Hematopoietic multipotent progenitor cell treated with erythropoietin and hydrocortisone succinate and interleukin-3 and kit ligand, for 15 days (in vitro differentiated cells): Measurements from ENCODE around the gene RPH3AL.
"Not testable (repeated sequence)": the region's sequence is repeated elsewhere in the genome, so short reads cannot be mapped to it uniquely, and the experiment has no call there.

Source experiments
- DNase-seq: peaks from one replicate; pipeline ENCODE4 v3.0.0-alpha.2; 2015; ENCODE audit warnings: low spot score

RPH3AL gene

DNA sequence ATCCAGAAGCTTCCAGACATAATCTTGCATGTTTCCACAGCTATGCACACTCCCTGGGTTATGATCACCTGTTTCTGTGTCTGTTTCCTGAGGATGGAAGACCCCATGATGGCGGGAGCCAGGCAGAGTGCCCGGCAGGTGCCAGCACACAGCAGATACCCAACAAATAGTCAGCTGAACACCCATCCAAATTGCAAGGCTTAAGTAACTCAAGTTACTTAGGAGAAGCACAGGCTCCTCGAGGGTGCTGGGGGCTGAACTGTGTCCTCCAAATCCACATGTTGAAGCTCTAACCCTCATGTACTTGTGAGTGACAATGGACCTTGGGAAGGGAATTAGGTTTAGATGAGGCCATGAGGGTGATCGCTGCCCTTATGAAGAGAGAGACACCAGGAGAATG lies 91.7 kb downstream of the RPH3AL start:
- DNase-seq, result no peak

DNA sequence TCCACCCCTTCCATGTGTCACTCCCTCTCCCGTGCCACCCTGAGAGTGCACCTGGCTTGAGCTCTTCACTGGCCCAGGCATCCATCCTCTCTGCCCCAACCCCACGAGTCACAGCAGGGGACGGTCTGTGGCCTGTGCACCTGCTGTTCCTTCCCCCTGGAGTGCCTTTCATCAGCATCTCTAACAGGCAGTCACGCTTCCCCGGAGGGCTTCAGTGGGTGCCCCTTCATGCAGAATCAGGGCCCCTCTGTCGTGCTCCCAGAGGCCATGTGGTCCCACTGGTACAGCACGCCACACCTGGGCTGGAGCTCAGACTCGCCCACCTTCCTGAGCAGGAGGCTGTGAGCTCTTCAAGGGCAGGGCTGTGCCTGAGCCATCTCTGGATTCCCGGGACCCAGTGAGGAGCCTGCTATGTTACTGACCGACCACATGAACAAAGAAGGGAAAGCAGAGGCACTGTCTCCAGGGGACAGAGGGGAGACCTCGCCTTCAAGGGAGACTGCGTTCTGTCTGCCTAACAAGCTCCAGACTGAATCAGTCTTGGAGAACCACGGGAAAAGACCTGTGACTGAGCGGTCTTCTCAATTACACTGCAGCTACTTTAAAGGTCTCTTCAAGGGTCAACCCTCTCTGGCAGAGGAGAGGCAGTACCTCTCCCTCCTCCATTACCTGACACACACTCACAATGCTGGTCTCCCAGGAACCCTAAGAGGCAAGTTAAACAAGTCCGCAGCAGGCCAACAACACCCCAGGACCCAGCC lies 92.4 kb downstream of the RPH3AL start:
- no peak for DNase-seq

DNA sequence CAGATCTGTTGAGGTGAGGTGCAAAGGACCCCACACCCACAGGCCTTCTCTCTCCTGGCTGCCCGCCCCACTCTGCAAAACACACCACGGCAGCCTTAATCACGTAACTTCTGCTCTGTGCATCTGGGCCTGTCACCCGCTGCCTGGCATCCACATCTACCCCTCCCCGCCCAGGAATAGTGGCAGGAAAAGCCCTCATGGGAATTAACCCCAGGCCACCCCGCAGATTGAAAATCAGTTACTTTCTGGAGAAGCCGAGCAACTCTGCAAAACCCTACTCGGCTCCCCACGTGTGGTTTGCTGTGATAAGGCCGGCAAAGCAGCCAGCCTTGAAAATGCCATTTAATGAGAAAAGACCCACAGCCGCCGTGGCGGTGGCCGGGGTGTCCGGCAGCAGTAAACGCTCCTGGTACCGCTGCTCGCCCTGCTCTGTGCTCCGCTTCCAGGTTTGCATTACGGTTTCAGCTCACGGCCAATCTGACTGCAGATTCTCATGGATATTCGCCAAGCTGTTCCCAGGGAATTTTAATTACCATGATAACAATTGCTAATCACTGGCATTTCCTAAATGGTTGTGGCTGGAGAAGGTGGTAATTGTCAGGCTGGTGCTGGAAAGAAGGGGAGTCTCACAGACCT lies 93.1 kb downstream of the RPH3AL start:
- no peak for DNase-seq

DNA sequence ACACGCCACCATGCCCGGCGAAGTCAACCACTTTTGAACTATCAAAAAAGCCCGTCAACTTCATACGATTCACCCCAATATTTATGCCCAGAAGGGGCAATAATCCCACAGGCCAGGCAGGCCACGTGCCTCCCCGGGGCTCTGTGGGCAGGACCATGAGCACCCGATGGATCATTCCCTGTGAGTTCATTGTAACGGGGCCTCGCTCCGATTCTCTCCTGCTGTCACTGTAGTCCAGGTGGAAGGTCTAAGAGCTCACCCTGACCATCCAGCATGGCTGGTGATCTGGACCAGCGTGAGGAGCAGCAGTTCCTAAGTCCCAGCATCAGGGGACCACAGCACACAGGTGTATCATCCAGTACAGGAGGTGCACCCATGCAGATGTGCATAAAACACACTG lies 93.7 kb downstream of the RPH3AL start:
- DNase-seq, result no peak

DNA sequence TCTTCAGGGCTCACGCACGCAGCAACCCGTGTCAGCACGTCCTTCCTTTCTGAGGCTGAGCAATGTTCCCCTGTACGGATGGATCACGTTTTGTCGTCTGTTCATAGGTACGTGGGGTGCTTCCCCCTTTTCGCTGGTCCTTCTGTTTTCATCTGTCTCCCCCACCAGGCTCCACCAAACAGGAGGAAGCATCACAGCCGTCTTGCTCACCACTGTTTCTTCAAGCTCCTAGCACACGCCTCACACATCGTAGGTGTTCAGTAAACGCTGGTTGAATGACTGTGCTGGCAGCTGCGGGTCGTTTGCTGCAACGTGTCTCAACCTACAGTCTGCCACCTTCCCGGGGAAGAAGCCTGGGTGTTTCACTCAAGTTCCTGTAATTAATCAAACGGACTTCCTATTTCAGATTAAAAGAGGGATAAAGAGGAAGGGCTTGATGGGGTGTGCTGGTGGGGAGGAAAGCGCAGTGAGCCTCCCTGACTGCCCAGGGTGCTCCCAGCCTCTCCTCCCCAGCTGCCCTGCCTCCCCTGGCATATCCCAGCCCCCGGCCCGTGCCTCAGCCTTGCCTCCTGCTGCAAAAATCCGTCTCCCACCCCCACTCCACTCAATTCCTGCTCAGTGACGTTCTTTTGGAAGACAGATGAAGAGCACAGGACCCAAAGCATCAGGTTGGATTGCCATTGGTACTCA lies 94.4 kb downstream of the RPH3AL start:
- DNase-seq, result no peak

DNA sequence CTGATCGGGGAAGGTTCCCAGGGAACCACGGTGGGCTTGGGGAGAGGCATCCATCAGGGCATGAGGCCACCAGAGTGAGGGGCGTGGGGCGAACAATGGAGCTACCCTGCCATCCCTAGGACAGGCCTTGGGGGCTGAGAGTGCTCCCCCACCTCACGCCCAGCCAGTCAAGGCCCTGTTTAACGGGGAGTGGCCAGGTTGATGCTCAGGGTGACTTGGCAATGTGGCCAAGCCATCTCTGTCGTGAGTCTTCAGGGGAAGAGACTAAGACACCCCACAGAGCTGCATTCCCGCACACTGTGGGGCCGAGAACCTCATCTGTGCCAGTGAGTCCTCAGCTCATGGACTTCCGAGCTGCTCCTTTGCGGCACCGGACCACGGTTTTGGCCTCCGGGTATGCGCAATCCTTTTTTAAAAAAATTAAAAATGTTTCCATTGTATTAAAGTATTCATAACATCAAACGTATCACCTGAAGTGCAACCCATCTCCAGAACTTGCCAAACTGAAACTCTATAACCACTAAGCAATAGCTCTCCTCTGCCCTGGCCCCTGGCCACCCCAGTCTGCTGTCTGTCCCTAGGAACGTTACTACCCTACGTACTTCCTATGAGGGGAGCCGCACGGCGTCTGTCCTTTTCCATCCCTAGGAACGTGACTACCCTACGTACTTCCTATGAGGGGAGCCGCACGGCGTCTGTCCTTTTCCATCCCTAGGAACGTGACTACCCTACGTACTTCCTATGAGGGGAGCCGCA lies 99.3 kb downstream of the RPH3AL start:
- DNase-seq, result no peak

DNA sequence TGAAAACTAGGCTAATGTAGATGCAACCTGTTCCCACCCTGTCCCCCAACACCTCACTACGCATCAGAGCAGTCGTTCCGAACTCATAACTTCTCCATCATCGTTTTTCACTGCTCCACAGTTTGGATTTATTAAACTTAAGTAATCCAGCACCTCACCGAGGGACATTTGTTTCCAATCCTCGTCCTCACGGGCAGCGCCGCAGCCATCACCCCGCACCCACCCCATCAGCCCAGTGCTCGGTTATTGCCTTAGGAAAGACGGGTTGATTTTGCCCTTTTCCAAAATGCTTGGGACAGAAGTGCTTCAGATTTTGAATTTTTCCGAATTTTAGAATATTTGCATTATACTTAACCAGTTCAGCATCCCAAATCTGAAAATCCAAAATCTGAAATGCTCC lies 100.2 kb downstream of the RPH3AL start:
- DNase-seq, result no peak

DNA sequence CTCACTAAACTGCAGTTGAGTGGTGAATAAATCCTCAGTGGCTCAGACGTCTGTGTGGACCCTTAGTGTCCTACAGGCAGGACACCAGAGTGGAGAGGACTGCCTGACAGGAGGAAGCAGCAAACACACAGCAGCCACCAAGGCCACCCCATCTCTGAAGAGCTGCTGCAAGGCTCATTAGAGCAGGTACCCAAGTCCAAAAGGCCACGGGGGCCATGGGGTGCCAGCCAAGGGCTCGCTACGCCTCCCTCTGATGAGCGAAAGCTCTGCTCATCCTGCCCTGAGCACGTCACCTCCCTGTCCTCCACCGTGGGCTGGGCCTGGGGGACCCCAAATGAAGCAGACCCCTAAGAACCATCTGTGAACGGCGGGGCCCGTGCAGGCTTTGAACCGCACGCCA lies 101.1 kb downstream of the RPH3AL start:
- DNase-seq, result no peak

DNA sequence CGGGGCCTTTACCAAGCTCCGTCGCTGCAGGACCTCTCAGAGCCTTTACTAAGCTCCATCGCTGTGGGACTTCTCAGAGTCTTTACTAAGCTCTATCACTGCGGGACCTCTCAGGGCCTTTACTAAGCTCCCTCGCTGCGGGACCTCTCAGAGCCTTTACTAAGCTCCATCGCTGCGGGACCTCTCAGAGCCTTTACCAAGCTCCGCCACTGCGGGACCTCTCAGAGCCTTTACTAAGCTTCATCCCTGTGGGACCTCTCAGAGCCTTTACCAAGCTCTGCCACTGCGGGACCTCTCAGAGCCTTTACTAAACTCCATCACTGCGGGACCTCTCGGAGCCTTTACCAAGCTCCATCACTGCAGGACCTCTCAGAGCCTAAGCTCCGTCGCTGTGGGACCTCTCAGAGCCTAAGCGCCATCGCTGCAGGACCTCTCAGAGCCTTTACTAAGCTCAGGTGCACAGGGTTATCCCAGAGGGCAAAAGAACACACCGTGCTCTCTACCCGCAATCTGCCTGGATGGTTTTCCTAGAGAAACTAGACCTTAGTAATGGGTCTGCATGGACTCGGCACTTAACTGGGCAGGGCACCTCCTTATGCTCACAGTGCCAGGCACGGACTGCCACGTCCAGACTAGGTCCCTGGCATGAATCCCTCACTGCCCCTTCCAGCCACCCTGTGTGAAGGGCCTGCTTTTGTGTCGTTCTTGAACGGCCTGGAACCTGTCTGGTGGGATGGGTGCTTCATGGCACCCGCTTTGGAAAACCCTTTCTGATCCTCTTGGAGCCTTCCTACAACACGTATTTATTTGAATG lies 101.9 kb downstream of the RPH3AL start:
- DNase-seq, result no peak

DNA sequence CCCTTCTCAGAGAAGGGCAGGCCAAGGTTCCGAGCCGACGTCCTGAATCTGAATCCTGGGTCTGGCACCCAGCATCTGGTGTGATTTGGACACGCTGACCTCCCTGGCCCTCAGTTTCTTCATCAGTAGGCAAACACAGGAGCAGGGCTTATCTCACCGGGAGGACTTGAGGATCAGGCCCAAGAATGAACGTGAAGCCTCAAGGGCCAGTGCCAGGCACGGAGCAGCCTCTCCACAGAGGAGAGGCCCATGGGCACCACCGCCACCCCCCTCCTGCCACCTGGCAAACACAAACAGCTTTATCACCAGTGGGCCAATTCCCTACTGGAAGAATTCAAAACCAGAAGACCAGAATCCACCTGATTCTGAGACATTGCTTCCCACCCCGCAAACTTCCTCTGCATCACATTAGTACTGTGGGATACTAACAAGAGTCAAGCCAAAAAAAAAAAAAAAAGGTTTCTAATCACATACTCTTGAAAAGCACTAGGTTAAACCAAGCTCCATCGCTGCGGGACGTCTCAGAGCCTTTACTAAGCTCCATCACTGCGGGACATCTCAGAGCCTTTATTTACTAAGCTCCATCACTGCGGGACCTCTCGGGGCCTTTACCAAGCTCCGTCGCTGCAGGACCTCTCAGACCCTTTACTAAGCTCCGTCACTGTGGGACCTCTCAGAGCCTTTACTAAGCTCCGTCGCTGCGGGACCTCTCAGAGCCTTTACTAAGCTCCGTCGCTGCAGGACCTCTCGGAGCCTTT lies 103.2 kb downstream of the RPH3AL start:
- no peak for DNase-seq

DNA sequence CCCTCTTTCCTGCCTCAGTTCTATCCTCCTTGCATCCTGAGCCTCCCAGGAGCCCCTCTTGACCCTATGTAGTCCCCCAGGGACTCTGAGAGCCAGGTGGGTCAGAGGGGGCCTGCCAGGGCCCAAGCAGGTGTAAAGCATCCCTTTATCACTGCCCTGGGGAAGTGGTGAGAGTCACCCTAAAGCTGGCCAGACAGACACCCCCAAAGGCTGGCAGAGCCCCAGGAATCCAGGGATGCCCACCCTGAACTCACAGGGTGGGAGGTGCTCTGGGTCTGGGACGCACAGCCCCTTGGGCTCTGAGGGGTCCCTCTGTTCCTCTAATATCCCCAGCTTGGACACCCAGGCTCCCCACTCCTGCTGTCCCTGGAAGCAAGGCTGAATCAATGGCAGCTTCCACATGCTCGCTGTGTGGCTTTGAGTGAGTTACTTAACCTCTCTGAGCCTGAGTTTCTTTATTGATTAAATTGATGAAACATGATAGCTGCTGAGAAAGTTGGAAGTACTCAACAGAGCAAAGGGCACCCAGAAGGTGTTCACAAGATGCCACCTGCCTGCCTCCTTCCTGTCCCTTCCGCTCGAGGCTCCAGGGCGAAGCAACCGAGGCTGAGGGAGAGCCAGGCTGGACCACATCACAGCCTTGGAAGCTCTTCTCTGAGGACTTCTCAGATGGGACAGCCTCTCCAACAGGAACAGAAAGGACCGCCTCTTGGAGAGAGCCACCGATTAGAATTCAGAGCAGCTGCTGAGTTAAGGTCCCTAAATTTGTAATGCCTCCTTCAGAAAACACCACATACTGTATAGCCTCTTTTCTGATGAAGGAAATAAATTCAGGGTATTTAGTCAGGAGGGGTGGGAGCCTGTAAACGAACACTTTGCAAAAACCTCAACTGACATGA lies 104.0 kb downstream of the RPH3AL start:
- DNase-seq, result no peak

DNA sequence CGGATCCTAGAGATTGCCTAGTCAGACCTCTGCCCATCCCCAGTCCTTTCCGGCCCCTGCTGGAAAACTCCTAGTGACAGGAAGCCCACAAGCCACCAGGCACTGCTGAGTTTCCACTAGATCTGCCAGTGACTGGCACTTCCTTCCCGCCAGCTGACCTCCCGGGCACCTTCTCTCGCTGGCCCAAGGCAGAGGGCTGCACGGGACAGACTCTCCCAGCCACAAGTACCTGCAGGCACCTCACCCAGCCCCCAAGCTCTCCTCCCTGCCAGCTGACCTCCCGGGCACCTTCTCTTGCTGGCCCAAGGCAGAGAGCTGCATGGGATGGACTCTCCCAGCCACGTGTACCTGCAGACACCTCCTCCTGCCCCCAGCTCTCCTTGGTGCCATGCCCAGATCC lies 104.8 kb downstream of the RPH3AL start:
- DNase-seq, result no peak

DNA sequence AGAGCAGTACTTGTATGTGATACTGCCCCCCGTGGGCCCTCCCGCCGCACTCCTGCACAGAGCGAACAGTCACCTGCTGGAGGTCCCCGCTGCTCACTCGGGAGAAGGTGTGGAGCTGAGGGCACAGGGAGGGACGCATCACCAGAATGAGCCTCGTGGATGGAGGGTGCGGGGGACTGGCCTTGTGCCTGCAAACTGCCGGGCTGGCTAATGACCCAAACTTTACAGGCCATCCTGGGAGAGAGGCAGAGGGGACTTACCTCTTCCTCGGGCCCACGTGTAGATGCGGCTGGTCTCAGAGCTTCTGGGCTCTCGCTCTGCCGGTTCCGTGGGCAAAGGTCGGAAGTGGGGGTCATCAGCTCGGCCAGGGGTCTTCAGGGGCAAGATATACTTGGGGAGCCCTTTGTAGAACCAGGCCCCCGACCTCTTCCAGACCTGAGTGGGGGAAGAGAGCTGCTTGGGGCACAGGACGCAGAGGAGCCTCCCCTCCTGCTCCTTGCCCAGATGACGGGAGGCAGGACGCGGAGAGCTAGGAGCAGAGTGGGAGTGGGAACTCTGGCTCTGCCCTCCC lies 105.7 kb downstream of the RPH3AL start:
- no peak for DNase-seq

DNA sequence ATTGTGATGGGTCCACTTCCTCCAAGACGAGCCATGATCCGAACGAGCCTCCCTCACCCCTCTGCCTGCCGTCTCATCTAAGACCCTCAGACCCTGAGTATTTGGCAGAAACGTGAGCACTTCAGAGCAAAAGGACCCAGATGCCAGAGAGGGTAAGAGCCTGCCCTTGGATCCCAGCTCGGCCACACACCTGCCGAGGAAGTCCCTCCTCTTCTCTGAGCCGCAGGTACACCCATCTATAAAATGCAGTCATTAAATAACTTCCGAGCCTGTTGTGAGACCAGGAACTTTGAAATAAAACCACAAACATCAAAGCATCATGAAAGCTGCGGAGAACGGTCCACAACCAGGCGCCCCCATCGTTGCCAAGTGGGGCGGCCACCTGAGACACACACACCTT lies 106.4 kb downstream of the RPH3AL start:
- DNase-seq, result no peak

DNA sequence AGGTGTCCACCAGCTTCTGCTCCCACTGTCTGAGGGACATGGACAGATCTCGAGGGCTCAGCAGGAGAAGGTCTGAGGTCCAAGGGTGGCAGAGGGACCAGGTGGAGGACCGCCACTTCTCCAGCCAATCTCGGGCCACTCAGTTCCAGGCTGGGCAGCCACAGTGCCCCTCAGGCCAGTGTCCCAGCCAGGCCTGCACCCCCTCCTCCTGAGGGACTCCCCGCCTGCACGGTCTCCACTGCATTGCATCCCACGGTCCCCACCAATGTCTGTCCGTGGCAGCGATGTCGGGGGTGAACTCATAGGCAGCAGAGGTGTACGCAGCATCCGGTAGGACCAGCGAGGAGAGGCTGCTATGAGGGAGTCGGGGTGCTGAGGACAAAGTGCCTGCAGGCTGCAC lies 107.0 kb downstream of the RPH3AL start:
- no peak for DNase-seq

DNA sequence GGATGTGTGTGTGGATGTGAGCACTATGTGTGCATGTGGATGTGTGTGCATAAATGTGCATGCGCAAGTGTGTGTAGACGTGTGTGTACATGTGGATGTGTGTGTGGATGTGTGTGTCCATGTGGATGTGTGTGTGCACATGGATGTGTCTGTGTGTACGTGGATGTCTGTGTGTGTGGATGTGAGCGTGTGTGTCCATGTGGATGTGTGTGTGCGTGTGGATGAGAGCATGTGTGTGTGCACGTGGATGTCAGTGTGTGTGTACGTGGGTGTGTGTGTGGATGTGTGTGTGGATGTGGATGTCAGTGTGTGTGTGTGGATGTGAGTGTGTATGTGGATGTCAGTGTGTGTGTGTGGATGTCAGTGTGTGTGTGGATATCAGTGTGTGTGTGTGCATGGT lies 107.6 kb downstream of the RPH3AL start:
- DNase-seq, result no peak

DNA sequence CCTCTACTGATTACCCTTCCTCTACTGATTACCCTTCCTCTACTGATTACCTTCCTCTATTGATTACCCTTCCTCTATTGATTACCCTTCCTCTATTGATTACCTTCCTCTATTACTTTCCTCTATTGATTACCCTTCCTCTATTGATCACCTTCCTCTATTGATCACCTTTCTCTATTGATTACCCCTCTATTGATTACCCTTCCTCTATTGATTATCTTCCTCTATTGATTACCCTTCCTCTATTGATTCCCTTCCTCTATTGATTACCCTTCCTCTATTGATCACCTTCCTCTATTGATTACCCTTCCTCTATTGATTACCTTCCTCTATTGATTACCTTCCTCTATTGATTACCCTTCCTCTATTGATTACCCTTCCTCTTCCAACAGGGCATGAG lies 108.7 kb downstream of the RPH3AL start:
- DNase-seq, result not testable (repeated sequence)

DNA sequence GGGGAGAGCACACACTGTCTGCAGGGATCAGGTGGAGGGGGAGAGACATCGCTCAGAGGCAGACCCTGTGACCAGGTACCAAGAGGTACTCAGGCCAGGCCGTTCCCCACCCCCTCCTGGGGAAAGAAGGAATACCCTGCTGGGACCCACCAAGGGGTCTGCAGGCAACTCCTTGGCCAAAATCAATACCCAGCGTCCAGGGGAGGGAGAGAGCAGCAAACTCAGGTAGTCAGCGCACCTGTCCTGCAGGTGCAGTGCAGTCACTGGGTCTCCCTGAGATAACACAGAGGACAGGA lies 113.7 kb downstream of the RPH3AL start:
- no peak for DNase-seq

DNA sequence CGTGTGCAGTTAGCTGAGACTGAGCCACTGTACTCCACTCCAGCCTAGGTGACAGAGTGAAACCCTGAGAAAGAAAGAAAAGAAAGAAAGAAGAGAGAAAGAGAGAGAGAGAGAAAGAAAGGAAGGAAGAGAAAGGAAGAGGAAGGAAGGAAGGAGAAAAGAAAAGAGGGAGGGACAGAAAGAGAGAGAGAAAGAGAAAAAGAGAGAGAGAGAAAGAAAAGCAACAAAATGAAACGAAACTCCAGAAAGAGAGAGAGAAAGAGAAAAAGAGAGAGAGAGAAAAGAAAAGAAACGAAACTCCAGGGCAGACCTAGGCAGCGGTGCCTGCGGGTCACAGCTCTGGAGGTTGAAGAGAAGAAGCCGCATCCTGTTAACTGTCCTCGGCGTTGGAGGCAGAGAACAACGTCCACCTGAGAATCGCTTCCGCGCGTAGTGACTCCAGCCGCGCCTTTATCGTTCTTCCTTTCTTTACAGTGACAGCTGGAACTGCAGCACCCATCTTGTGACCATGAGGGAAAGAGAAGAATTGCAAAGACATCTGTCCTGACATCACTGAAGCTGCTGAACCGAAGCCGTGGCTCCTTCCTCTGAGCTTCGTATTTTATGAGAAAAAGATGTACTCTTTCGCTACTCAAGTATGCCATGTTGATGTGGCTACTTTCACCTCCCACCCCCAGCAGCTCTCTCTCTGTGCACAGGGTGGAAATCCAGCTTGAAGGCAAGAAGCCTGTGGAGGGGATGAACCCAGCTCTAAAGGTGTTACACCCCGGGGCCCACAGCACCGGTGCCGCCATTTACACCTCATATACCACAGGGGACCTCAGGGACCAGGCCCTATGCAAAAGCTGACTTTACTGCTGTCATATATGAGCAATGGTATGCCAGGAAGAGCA lies 114.3 kb downstream of the RPH3AL start:
- no peak for DNase-seq
